GM23338 (cell line): ENCODE results near the gene PLA2R1. TPM values are rescaled to one million over a fixed set of nuclear protein-coding genes. Genes with fewer than 3 reads are reported as not detected.

Experiments used
- ATAC-seq: fragments of 200-7000 bp; cut with Tn5 transposase; 3 replicates; pipeline ENCODE4 v1.9.1; 2020
- DNase-seq: peaks from one replicate; pipeline ENCODE4 v3.0.0-alpha.2; 2015; ENCODE audit warnings: low spot score
- H2AFZ ChIP-seq: fragments of 200-600 bp; sonication (generic); 2 replicates; pipeline ENCODE4 v1.8.0; 2016; ENCODE audit warnings: antibody characterized with exemption, mild to moderate bottlenecking, moderate library complexity
- H3F3A ChIP-seq: fragments of 200-600 bp; sonication (generic); replicated peaks from 2 replicates; pipeline ENCODE4 v1.8.0; 2017; ENCODE audit warnings: antibody characterized with exemption, mixed run types, low read depth
- H3K27ac ChIP-seq: fragments of 200-600 bp; sonication (generic); 2 replicates; pipeline ENCODE4 v1.6.1; 2016; ENCODE audit warnings: low read depth
- H3K27me3 ChIP-seq: fragments of 200-600 bp; sonication (generic); 2 replicates; pipeline ENCODE4 v1.8.0; 2016; ENCODE audit warnings: mild to moderate bottlenecking, mixed run types, moderate library complexity; ENCODE audit not compliant: insufficient read depth
- H3K36me3 ChIP-seq: fragments of 200-600 bp; sonication (generic); 2 replicates; pipeline ENCODE4 v1.8.0; 2016; ENCODE audit warnings: mild to moderate bottlenecking; ENCODE audit not compliant: insufficient read depth
- H3K4me1 ChIP-seq: fragments of 200-600 bp; sonication (generic); 2 replicates; pipeline ENCODE4 v1.8.0; 2016; ENCODE audit warnings: mild to moderate bottlenecking, moderate library complexity; ENCODE audit not compliant: insufficient read depth
- H3K4me2 ChIP-seq: fragments of 200-600 bp; sonication (generic); 2 replicates; pipeline ENCODE4 v1.7.1; 2017; ENCODE audit warnings: mixed run types
- H3K4me3 ChIP-seq: fragments of 200-600 bp; sonication (generic); 2 replicates; pipeline ENCODE4 v1.6.1; 2016; ENCODE audit warnings: mixed run types
- H3K79me2 ChIP-seq: fragments of 200-600 bp; sonication (generic); replicated peaks from 2 replicates; pipeline ENCODE4 v1.8.0; 2017; ENCODE audit warnings: mild to moderate bottlenecking; ENCODE audit not compliant: insufficient read depth
- H3K9me2 ChIP-seq: fragments of 200-600 bp; sonication (generic); 2 replicates; pipeline ENCODE4 v1.8.0; 2017; ENCODE audit not compliant: insufficient read depth
- H4K20me1 ChIP-seq: fragments of 200-600 bp; sonication (generic); replicated peaks from 2 replicates; pipeline ENCODE4 v1.8.0; 2017; ENCODE audit warnings: mild to moderate bottlenecking; ENCODE audit not compliant: insufficient read depth
- H3K27ac Mint-ChIP-seq: 2 replicates; pipeline ENCODE4 v1.8.0; 2020; ENCODE audit warnings: inconsistent platforms, mild to moderate bottlenecking, moderate library complexity, mixed read lengths
- H3K27me3 Mint-ChIP-seq: 3 replicates; pipeline ENCODE4 v1.8.0; 2022; ENCODE audit warnings: low read depth, mild to moderate bottlenecking, moderate library complexity, mixed read lengths, inconsistent platforms; ENCODE audit not compliant: insufficient read depth, poor library complexity
- H3K36me3 Mint-ChIP-seq: 3 replicates; pipeline ENCODE4 v1.8.0; 2021; ENCODE audit warnings: low read depth, mild to moderate bottlenecking, inconsistent platforms, moderate library complexity, mixed read lengths
- H3K4me1 Mint-ChIP-seq: 3 replicates; pipeline ENCODE4 v1.8.0; 2020; ENCODE audit warnings: mild to moderate bottlenecking, inconsistent platforms, mixed read lengths
- H3K4me3 Mint-ChIP-seq: 3 replicates; pipeline ENCODE4 v1.8.0; 2021; ENCODE audit warnings: moderate library complexity, mild to moderate bottlenecking, inconsistent platforms, mixed read lengths
- H3K9me3 Mint-ChIP-seq: 3 replicates; pipeline ENCODE4 v1.8.0; 2020; ENCODE audit warnings: moderate library complexity, mild to moderate bottlenecking, inconsistent platforms, mixed read lengths
- ETS1 ChIP-seq: IDR thresholded peaks from 2 replicates; pipeline ENCODE4 v1.6.1; 2016; ENCODE audit warnings: antibody characterized with exemption
- EZH2 ChIP-seq: fragments of 200-600 bp; sonication (generic); IDR thresholded peaks from one replicate; pipeline ENCODE4 v1.8.0; 2017; ENCODE audit warnings: antibody characterized with exemption, mild to moderate bottlenecking, low read depth; ENCODE audit not compliant: unreplicated experiment
- EZH2phosphoT487 ChIP-seq: fragments of 200-600 bp; sonication (generic); IDR thresholded peaks from one replicate; pipeline ENCODE4 v1.8.1; 2018; ENCODE audit warnings: antibody characterized with exemption; ENCODE audit not compliant: unreplicated experiment
- JUNB ChIP-seq: IDR thresholded peaks from one replicate; pipeline ENCODE4 v1.6.1; 2016; ENCODE audit warnings: antibody characterized with exemption; ENCODE audit not compliant: unreplicated experiment
- NANOG ChIP-seq: IDR thresholded peaks from 2 replicates; pipeline ENCODE4 v1.6.1; 2016; ENCODE audit warnings: antibody characterized with exemption, borderline replicate concordance
- POLR2AphosphoS5 ChIP-seq: IDR thresholded peaks from 2 replicates; pipeline ENCODE4 v1.6.1; 2016; ENCODE audit warnings: antibody characterized with exemption, low read depth
- REST ChIP-seq: IDR thresholded peaks from one replicate; pipeline ENCODE4 v1.6.1; 2018; ENCODE audit warnings: antibody characterized with exemption; ENCODE audit not compliant: unreplicated experiment
- STAT1 ChIP-seq: IDR thresholded peaks from one replicate; pipeline ENCODE4 v1.6.1; 2016; ENCODE audit warnings: antibody characterized with exemption; ENCODE audit not compliant: unreplicated experiment
- ZNF114 ChIP-seq: fragments of 250-450 bp; sonication (Bioruptor Pico); IDR thresholded peaks from 2 replicates; pipeline ENCODE4 v1.5.0; 2020; ENCODE audit warnings: mild to moderate bottlenecking, moderate library complexity
- ZNF331 ChIP-seq: fragments of 250-450 bp; sonication (Bioruptor Pico); IDR thresholded peaks from 2 replicates; pipeline ENCODE4 v1.5.0; 2020; ENCODE audit warnings: low read depth, mild to moderate bottlenecking, moderate library complexity
- ZNF462 ChIP-seq: fragments of 250-450 bp; sonication (Bioruptor Pico); IDR thresholded peaks from 2 replicates; pipeline ENCODE4 v1.5.0; 2020; ENCODE audit warnings: mild to moderate bottlenecking, moderate library complexity
- polyA plus RNA-seq: library from polyadenylated mRNA; unstranded; fragments of >200 nt; fragmentation: Nextera tagmentation; extraction: Ambion mirVana; gene quantifications from 2 replicates; pipeline ENCODE4 v1.2.1, GENCODE V29; 2016
- total RNA-seq: library from RNA; depleted of rRNA; stranded (reverse); fragments of >200 nt; shearing (Covaris generic); gene quantifications from 2 replicates; pipeline ENCODE4 v1.2.3, GENCODE V29; 2014

Gene PLA2R1
- total and polyA plus RNA-seq, 2 experiments from 2014 or later, result 0.57 to 1.2 TPM

- Mint-ChIP-seq H3K36me3 (0 out of 3 replicates have a peak, but pooled peaks cover 2% of the 10 kb centered on the region), H3K4me1 (no peaks in the 10 kb centered on the region), H3K9me3 (peaks cover 6% of the 10 kb centered on the region; the same call in 2 of the 3 replicates), H3K27ac (no peak overlapping the region), H3K4me3 (no peak overlapping the region), H3K27me3 (peaks cover 1% of the 10 kb centered on the region)
- H2AFZ ChIP-seq, result no peak overlapping the region
- H3K79me2 ChIP-seq, result no peaks in the 10 kb centered on the region
- H3K27me3 ChIP-seq, result no peaks in the 10 kb centered on the region
- H3K36me3 ChIP-seq, result no peaks in the 10 kb centered on the region
- H3K9me2 ChIP-seq, result no peaks in the 10 kb centered on the region
- no peaks in the 10 kb centered on the region for H4K20me1 ChIP-seq
- H3K4me1 ChIP-seq, result no peaks in the 10 kb centered on the region
- no peak overlapping the region for H3K4me2 ChIP-seq
- no peak overlapping the region for H3K27ac ChIP-seq
- H3K4me3 ChIP-seq, result no peak overlapping the region
- TF ChIP-seq POLR2AphosphoS5 (no peak), NANOG (no peak), JUNB (no peak), ZNF462 (CRISPR knock-in tag) (no peak), EZH2 (no peak), EZH2phosphoT487 (no peak), ETS1 (no peak), STAT1 (no peak), ZNF331 (CRISPR knock-in tag) (no peak), REST (no peak), ZNF114 (CRISPR knock-in tag) (no peak)
- H3F3A ChIP-seq, result no peaks in the 10 kb centered on the region
- DNase-seq (no peak), ATAC-seq (no peak)
These were observed 42.9 kb downstream of the PLA2R1 start for GRCh38 chr2:160019374-160020090.
